T-cell (primary cell): ENCODE measurements around the gene STARD9. TPM values are rescaled to one million over a fixed set of nuclear protein-coding genes. Genes with fewer than 3 reads are reported as not detected.
"Not testable (repeated sequence)": the region's sequence is repeated elsewhere in the genome, so short reads cannot be mapped to it uniquely, and the experiment has no call there.

Experiments used
- ATAC-seq, 4 experiments: fragments of 200-7000 bp in 3 of 4; fragments of 150-1000 bp in 1 of 4; cut with Tn5 transposase; replicated peaks in 1 of 4; 1 replicate in 3 of 4; 2 replicates in 1 of 4; pipeline ENCODE4 v1.10.0; 2021; ENCODE audit warnings: moderate library complexity in 3 of 4, mild to moderate bottlenecking in 2 of 4, moderate number of reproducible peaks in 1 of 4
- CTCF ChIA-PET, 2 donors: fragments of 300-600 bp; sonication (Branson Sonifier 250); formaldehyde crosslinking; loops; one replicate each; lab custom pipeline; 2022; ENCODE audit warnings: antibody characterized with exemption in 2 of 2; lab: Charles Lee
- POLR2A ChIA-PET, 2 donors: fragments of 300-600 bp; sonication (Branson Sonifier 250); formaldehyde crosslinking; loops; one replicate each; lab custom pipeline; 2022; ENCODE audit warnings: antibody characterized with exemption in 2 of 2; lab: Charles Lee
- DNase-seq, 35 experiments: peaks; one replicate each; pipeline versions ENCODE4 v3.0.0 to v3.0.0-alpha.2; 2013 to 2023
- H3K27ac ChIP-seq: one replicate; pipeline ENCODE4 v1.5.1; 2013; ENCODE audit warnings: low read length
- H3K27me3 ChIP-seq, 2 experiments: replicated peaks in 1 of 2; 1 replicate in 1 of 2; 2 replicates in 1 of 2; pipeline versions ENCODE4 v1.6.1 to v1.7.0; 2013; ENCODE audit warnings: low read length in 1 of 2, mixed read lengths in 1 of 2; ENCODE audit not compliant: control insufficient read depth in 2 of 2, insufficient read depth in 2 of 2; ENCODE audit errors: extremely low read depth in 1 of 2
- H3K36me3 ChIP-seq, 2 donors: 1 replicate in 1 of 2; 2 replicates in 1 of 2; pipeline versions ENCODE4 v1.6.1 to v1.7.0; 2013; ENCODE audit warnings: low read length in 1 of 2; ENCODE audit not compliant: control insufficient read depth in 2 of 2, insufficient read depth in 1 of 2; ENCODE audit errors: extremely low read depth in 1 of 2
- H3K4me1 ChIP-seq, 2 experiments: 1 replicate in 1 of 2; 2 replicates in 1 of 2; pipeline versions ENCODE4 v1.6.1 to v1.7.0; 2013; ENCODE audit warnings: low read length in 2 of 2, mixed read lengths in 1 of 2; ENCODE audit not compliant: insufficient read depth in 2 of 2, control insufficient read depth in 1 of 2; ENCODE audit errors: extremely low read depth in 1 of 2
- H3K4me3 ChIP-seq, 2 donors: 1 replicate in 1 of 2; 2 replicates in 1 of 2; pipeline versions ENCODE4 v1.5.1 to v1.7.0; 2013; ENCODE audit warnings: mild to moderate bottlenecking in 2 of 2, low read length in 1 of 2, moderate library complexity in 1 of 2; ENCODE audit not compliant: control insufficient read depth in 1 of 2; ENCODE audit errors: extremely low read depth in 1 of 2
- H3K9me3 ChIP-seq: 2 replicates; pipeline ENCODE4 v1.7.0; 2013
- H3K27ac Mint-ChIP-seq, 2 donors: one replicate each; pipeline ENCODE4 v1.8.0; 2020 to 2021; ENCODE audit warnings: mild to moderate bottlenecking in 2 of 2, mixed read lengths in 2 of 2
- H3K27me3 Mint-ChIP-seq, 2 donors: one replicate each; pipeline ENCODE4 v1.8.0; 2021 to 2022; ENCODE audit warnings: mixed read lengths in 2 of 2
- H3K36me3 Mint-ChIP-seq: one replicate; pipeline ENCODE4 v1.8.0; 2021; ENCODE audit warnings: mixed read lengths
- H3K4me1 Mint-ChIP-seq, 3 donors: one replicate each; pipeline ENCODE4 v1.8.0; 2020 to 2022; ENCODE audit warnings: mixed read lengths in 3 of 3, mild to moderate bottlenecking in 1 of 3
- H3K4me3 Mint-ChIP-seq, 3 donors: one replicate each; pipeline ENCODE4 v1.8.0; 2020 to 2022; ENCODE audit warnings: mild to moderate bottlenecking in 3 of 3, mixed read lengths in 3 of 3, moderate library complexity in 3 of 3
- H3K9me3 Mint-ChIP-seq, 3 donors: one replicate each; pipeline ENCODE4 v1.8.0; 2020 to 2022; ENCODE audit warnings: mixed read lengths in 3 of 3
- WGBS: methylation state at CpG from one replicate; pipeline ENCODE4 v1.1.5; 2013; ENCODE audit warnings: missing lambda C conversion rate; ENCODE audit not compliant: insufficient coverage; 5-methylcytosine and 5-hydroxymethylcytosine counted together
- total RNA-seq, 35 experiments: library from RNA in 6 of 35; stranded (reverse) in 6 of 35; fragments of 120-200 nt in 1 of 35; gene quantifications; one replicate each; pipeline versions ENCODE4 v1.2.1 to v1.2.4 and lab custom pipeline; 2013 to 2026

The STARD9 gene
- total RNA-seq, 5 donors from 2014 or later (not counting 1 experiment from before 2014, with no cell fraction given) = 6.6 to 10.6 (median 8.8) TPM

DNA sequence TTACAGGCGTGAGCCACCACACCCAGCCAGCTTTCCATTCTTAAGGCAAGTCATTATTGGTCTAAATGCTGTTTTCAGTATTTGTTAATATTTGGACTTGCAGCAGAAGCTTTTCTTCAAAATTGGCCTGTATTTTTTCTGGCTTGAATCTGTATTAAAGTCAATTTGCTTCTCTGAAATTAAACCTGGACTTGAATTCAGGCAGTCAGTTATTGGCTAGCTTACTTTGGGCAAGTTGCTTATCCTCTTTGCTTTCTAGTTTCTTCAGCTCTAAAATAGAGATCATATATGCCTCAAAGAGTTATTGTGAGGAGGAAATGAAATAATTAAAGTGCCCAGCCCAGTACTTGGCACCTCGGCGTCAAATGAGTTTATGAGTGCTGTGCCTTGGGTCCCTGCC is 17.3 kb downstream of the STARD9 start:
- DNase-seq (no peak), ATAC-seq (no peak)
- H3K36me3 ChIP-seq = no peaks in the 10 kb centered on the region
- H3K27me3 Mint-ChIP-seq = no peaks in the 10 kb centered on the region
- POLR2A ChIA-PET = no interaction called here
- H3K4me3 Mint-ChIP-seq = no peak overlapping the region
- no peak overlapping the region for H3K4me3 ChIP-seq
- WGBS = 100% methylated on average over 2 of the region's 3 CpGs
- H3K27ac Mint-ChIP-seq = no peak overlapping the region
- no peak overlapping the region for H3K27ac ChIP-seq
- CTCF ChIA-PET = interaction anchor here in 1 of 2 donors (0.7 kb wide), 1 partner anchor 25 kb away, joined by 6 read pairs; no protein-coding TSS in a partner anchor
- no peaks in the 10 kb centered on the region for H3K9me3 ChIP-seq
- H3K9me3 Mint-ChIP-seq = no peaks in the 10 kb centered on the region
- no peaks in the 10 kb centered on the region for H3K4me1 ChIP-seq
- H3K4me1 Mint-ChIP-seq = no peaks in the 10 kb centered on the region
- no peaks in the 10 kb centered on the region for H3K27me3 ChIP-seq
- H3K36me3 Mint-ChIP-seq = no peaks in the 10 kb centered on the region

DNA sequence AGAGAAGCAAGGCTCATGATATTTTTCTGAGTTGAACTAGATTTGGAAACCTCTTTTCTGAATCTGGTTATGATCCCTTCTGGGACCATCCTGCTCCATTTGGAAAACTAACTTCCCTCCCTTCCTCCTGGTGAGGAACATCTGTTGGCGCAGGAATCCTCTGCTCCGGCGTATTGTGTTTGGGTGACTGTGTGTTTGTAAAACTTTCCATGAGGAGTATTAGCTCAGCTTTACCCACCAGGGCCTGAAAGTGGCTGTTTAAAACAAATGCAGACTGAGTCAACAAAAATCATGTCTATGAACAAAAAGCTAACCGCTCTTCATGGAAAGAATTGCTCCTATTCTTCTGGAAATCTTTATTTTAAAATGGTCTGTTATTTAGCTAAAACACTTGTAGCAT is 17.7 kb downstream of the STARD9 start:
- H3K27me3 Mint-ChIP-seq = no peaks in the 10 kb centered on the region
- no peaks in the 10 kb centered on the region for H3K36me3 Mint-ChIP-seq
- H3K4me3 Mint-ChIP-seq = no peak overlapping the region
- Histone ChIP-seq H3K36me3 (no peaks in the 10 kb centered on the region), H3K27ac (no peak overlapping the region), H3K9me3 (no peaks in the 10 kb centered on the region), H3K4me1 (no peaks in the 10 kb centered on the region), H3K4me3 (no peak overlapping the region), H3K27me3 (no peaks in the 10 kb centered on the region)
- H3K27ac Mint-ChIP-seq = no peak overlapping the region
- no peak for ATAC-seq
- WGBS = no CpG with 5 or more reads among the region's 4 CpGs
- CTCF ChIA-PET = no interaction called here
- H3K4me1 Mint-ChIP-seq = no peaks in the 10 kb centered on the region
- POLR2A ChIA-PET = interaction anchor here in 1 of 2 donors (0.7 kb wide), 1 partner anchor 16 kb away, joined by 10 read pairs; no protein-coding TSS in a partner anchor
- no peak for DNase-seq
- no peaks in the 10 kb centered on the region for H3K9me3 Mint-ChIP-seq

DNA sequence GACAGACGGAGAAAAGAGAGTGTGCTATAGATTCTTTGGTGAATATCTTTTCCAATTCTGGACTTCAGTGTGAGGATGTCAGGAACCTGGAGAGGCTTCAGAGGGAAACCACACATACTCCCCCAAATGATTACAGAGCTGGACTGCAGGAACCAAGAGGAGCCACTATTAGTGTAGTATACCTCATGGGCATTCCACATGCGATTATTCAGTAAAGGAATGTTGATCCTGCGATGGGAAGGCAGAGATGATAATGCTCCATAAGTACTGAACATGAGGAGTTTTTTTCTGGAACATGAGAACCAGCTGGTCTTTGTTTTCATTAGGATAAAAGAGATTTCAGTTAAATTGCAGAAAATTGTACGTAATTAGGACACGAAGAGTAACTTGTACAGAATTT is 18.7 kb downstream of the STARD9 start:
- WGBS = 100% methylated on average over 2 of the region's 5 CpGs
- POLR2A ChIA-PET = no interaction called here
- no peak overlapping the region for H3K27ac ChIP-seq
- DNase-seq (no peak), ATAC-seq (no peak)
- CTCF ChIA-PET = interaction anchor here in 1 of 2 donors (0.6 kb wide), 1 partner anchor 21 kb away, joined by 7 read pairs; no protein-coding TSS in a partner anchor
- no peaks in the 10 kb centered on the region for H3K9me3 ChIP-seq
- no peak overlapping the region for H3K27ac Mint-ChIP-seq
- no peaks in the 10 kb centered on the region for H3K36me3 Mint-ChIP-seq
- H3K4me1 ChIP-seq = no peaks in the 10 kb centered on the region
- H3K27me3 ChIP-seq = no peaks in the 10 kb centered on the region
- no peaks in the 10 kb centered on the region for H3K4me1 Mint-ChIP-seq
- no peaks in the 10 kb centered on the region for H3K27me3 Mint-ChIP-seq
- H3K4me3 Mint-ChIP-seq = no peak overlapping the region
- no peak overlapping the region for H3K4me3 ChIP-seq
- no peaks in the 10 kb centered on the region for H3K9me3 Mint-ChIP-seq
- H3K36me3 ChIP-seq = no peaks in the 10 kb centered on the region

DNA sequence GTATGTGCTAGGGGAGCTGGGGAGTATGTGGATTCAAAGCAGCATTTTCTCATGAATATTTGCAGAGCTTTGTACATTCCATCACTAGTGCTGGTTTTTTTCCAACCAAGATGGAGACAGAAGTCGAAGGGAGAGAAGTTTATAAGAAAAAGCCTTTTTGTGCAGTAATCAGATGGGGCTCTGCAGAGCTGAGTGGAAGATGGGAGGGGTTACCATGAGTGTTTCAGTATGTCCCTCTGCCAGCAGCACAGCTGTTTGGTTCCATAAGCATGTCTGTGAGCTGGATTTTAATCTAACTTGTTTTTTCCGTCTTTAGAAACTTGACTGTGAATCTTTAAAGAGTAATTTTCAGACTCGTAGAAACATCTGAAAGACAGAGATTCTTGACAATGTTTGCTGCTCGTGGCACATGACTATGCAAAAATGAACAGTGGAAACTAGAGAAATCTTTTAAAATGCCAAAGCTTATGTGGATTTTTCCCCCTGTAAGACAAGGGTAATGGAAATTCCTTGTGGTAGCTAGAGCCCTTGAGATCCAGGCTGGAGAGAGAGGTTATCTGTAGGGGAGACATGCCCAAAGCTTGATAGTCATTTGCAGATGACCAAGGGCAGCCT is 20.3 kb downstream of the STARD9 start:
- H3K36me3 Mint-ChIP-seq = peaks cover 6% of the 10 kb centered on the region
- WGBS = 97% methylated on average over 3 of the region's 4 CpGs
- DNase-seq (no peak), ATAC-seq (no peak)
- no peaks in the 10 kb centered on the region for H3K4me1 ChIP-seq
- ChIA-PET CTCF (interaction anchor here in 1 of 2 donors (1.0 kb wide), 1 partner anchor 14 kb away, joined by 3 read pairs; no protein-coding TSS in a partner anchor), POLR2A (no interaction called here)
- H3K4me3 Mint-ChIP-seq = no peak overlapping the region
- no peak overlapping the region for H3K4me3 ChIP-seq
- H3K27me3 Mint-ChIP-seq = no peaks in the 10 kb centered on the region
- H3K9me3 Mint-ChIP-seq = no peaks in the 10 kb centered on the region
- H3K9me3 ChIP-seq = no peaks in the 10 kb centered on the region
- H3K27ac Mint-ChIP-seq = no peak overlapping the region
- H3K36me3 ChIP-seq = no peaks in the 10 kb centered on the region
- H3K27ac ChIP-seq = no peak overlapping the region
- H3K4me1 Mint-ChIP-seq = no peaks in the 10 kb centered on the region
- no peaks in the 10 kb centered on the region for H3K27me3 ChIP-seq

DNA sequence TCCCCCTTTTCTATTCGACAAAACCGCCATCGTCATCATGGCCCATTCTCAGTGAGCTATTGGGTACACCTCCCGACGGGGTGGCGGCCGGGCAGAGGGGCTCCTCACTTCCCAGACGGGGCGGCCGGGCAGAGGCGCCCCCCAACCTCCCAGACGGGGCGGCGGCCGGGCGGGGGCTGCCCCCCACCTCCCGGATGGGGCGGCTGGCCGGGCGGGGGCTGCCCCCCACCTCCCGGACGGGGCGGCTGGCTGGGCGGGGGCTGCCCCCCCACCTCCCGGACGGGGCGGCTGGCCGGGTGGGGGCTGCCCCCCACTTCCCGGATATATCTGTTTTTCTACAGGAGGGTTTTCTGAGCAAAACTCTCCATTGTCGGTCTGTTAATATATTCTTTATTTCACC is 25.9 kb downstream of the STARD9 start:
- H3K36me3 Mint-ChIP-seq, H3K27me3 ChIP-seq, H3K4me3 Mint-ChIP-seq, CTCF ChIA-PET, H3K9me3 ChIP-seq, H3K27me3 Mint-ChIP-seq, ATAC-seq, DNase-seq, H3K4me3 ChIP-seq, H3K36me3 ChIP-seq, H3K27ac Mint-ChIP-seq, H3K9me3 Mint-ChIP-seq, POLR2A ChIA-PET, H3K27ac ChIP-seq: not testable (repeated sequence)
- H3K4me1 ChIP-seq = peaks cover 13 to 22% of the 10 kb centered on the region in 2 experiments
- WGBS = 96% methylated on average over 5 of the region's 30 CpGs
- H3K4me1 Mint-ChIP-seq = peaks cover 23 to 25% (median 24%) of the 10 kb centered on the region in 3 donors

DNA sequence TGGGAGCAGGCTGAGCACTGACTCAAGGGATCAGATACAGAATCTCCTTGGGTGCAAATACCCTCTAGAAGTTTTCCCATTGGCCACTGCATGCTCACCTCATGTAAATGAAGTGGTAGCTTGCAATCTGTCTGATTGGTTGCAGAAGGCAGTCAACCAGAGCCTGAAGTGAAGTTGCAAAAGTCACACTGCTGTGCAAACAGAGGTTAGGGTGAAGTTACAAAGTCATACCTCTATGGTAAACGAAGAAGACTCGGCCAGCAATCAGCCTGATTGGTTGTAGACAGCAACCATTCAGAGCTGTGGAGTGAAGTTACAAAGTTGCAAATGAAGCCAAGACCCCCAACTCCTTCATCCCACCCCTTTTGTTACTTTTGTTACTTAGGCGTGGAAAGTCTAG is 27.1 kb downstream of the STARD9 start:
- H3K36me3 ChIP-seq = no peaks in the 10 kb centered on the region
- H3K27ac ChIP-seq = no peak overlapping the region
- H3K27ac Mint-ChIP-seq = no peak overlapping the region
- ChIA-PET CTCF (no interaction called here), POLR2A (no interaction called here)
- H3K4me1 ChIP-seq = peaks cover 17 to 30% of the 10 kb centered on the region in 2 experiments
- no peak for ATAC-seq
- no peaks in the 10 kb centered on the region for H3K27me3 Mint-ChIP-seq
- H3K9me3 Mint-ChIP-seq = no peaks in the 10 kb centered on the region
- no CpG with 5 or more reads among the region's 3 CpGs for WGBS
- no peak for DNase-seq
- no peak overlapping the region for H3K4me3 ChIP-seq
- H3K4me3 Mint-ChIP-seq = no peak overlapping the region
- no peaks in the 10 kb centered on the region for H3K27me3 ChIP-seq
- H3K9me3 ChIP-seq = no peaks in the 10 kb centered on the region
- peaks cover 6% of the 10 kb centered on the region for H3K36me3 Mint-ChIP-seq
- H3K4me1 Mint-ChIP-seq = peaks cover 28 to 30% (median 30%) of the 10 kb centered on the region in 3 donors
